GM12872 (cell line): ENCODE data around the gene PRIMA1.

Source experiments
- CTCF ChIP-seq: IDR thresholded peaks from 3 replicates; pipeline ENCODE4 v1.5.1; 2011; ENCODE audit warnings: low read depth, mild to moderate bottlenecking, low read length, moderate library complexity; ENCODE audit not compliant: insufficient read depth

PRIMA1 gene

GRCh38 chr14:93788293-93788542 lies at the start of gene PRIMA1:
Gene PRIMA1 (minus strand): TSS chr14:93788485. CDS start chr14:93787718, 767 bp downstream.
- no peak for TF ChIP-seq CTCF

- TF ChIP-seq CTCF = no peak
These were observed 46.5 kb upstream of the PRIMA1 start for GRCh38 chr14:93834699-93835371.

GRCh38 chr14:93832665-93833064 lies 44.4 kb upstream of the PRIMA1 start:
- no peak for TF ChIP-seq CTCF

- TF ChIP-seq CTCF = no peak
These were observed 43.8 kb upstream of the PRIMA1 start for GRCh38 chr14:93832081-93832480.

GRCh38 chr14:93830753-93831461 lies 42.6 kb upstream of the PRIMA1 start:
- no peak for TF ChIP-seq CTCF

GRCh38 chr14:93829839-93830481 lies 41.7 kb upstream of the PRIMA1 start:
- TF ChIP-seq CTCF = no peak

- no peak for TF ChIP-seq CTCF
These were observed 36.9 kb upstream of the PRIMA1 start for GRCh38 chr14:93825235-93825553.
